B cell (primary cell): ENCODE results near the gene MAGEB4. TPM values are rescaled to one million over a fixed set of nuclear protein-coding genes. Genes with fewer than 3 reads are reported as not detected.

ENCODE experiments used
- ATAC-seq: fragments of 200-7000 bp; cut with Tn5 transposase; one replicate; pipeline ENCODE4 v1.10.0; 2021; ENCODE audit warnings: low read depth, mild to moderate bottlenecking, moderate number of reproducible peaks, moderate library complexity
- CTCF ChIA-PET: fragments of 350-600 bp; sonication (Branson Sonifier 250); formaldehyde crosslinking; loops from one replicate; lab custom pipeline; 2021; ENCODE audit warnings: antibody characterized with exemption, inconsistent platforms; lab: Charles Lee
- POLR2A ChIA-PET: fragments of 350-600 bp; sonication (Branson Sonifier 250); formaldehyde crosslinking; loops from one replicate; lab custom pipeline; 2021; ENCODE audit warnings: antibody characterized with exemption; lab: Charles Lee
- DNase-seq: peaks from one replicate; pipeline ENCODE4 v3.0.0; 2013
- H2AFZ ChIP-seq: 2 replicates; pipeline ENCODE4 v1.6.1; 2012; ENCODE audit warnings: mild to moderate bottlenecking, low read depth, low read length; ENCODE audit not compliant: insufficient read depth, poor library complexity, severe bottlenecking
- H3K27ac ChIP-seq, 2 donors: 1 replicate in 1 of 2; 2 replicates in 1 of 2; pipeline ENCODE4 v1.5.1; 2012 to 2013; ENCODE audit warnings: low read length in 2 of 2, mild to moderate bottlenecking in 2 of 2, moderate library complexity in 1 of 2
- H3K27me3 ChIP-seq, 4 experiments: fragments of 200-600 bp in 1 of 4; sonication (generic) in 1 of 4; replicated peaks in 1 of 4; 1 replicate in 2 of 4; 2 replicates in 2 of 4; pipeline versions ENCODE4 v1.6.1 to v1.7.0; 2013 to 2016; ENCODE audit warnings: low read length in 3 of 4, mild to moderate bottlenecking in 2 of 4, mixed read lengths in 1 of 4, moderate library complexity in 1 of 4; ENCODE audit not compliant: insufficient read depth in 4 of 4, control insufficient read depth in 3 of 4; ENCODE audit errors: control extremely low read depth in 1 of 4
- H3K36me3 ChIP-seq, 2 experiments: replicated peaks in 1 of 2; 1 replicate in 1 of 2; 2 replicates in 1 of 2; pipeline versions ENCODE4 v1.6.1 to v1.7.1; 2013; ENCODE audit warnings: low read length in 1 of 2; ENCODE audit not compliant: insufficient read depth in 2 of 2, control insufficient read depth in 1 of 2; ENCODE audit errors: control extremely low read depth in 1 of 2, extremely low read depth in 1 of 2
- H3K4me1 ChIP-seq, 2 donors: fragments of 200-600 bp in 1 of 2; sonication (generic) in 1 of 2; 1 replicate in 1 of 2; 2 replicates in 1 of 2; pipeline versions ENCODE4 v1.5.1 to v1.6.1; 2013 to 2017; ENCODE audit warnings: low read length in 2 of 2; ENCODE audit not compliant: control insufficient read depth in 2 of 2, insufficient read depth in 2 of 2
- H3K4me2 ChIP-seq: replicated peaks from 2 replicates; pipeline ENCODE3; 2012; ENCODE audit warnings: mild to moderate bottlenecking, low read depth, low read length; ENCODE audit not compliant: poor library complexity, severe bottlenecking
- H3K4me3 ChIP-seq, 5 experiments: fragments of 200-600 bp in 1 of 5; sonication (generic) in 1 of 5; 1 replicate in 3 of 5; 2 replicates in 2 of 5; pipeline versions ENCODE4 v1.5.1 to v1.7.0; 2011 to 2016; ENCODE audit warnings: low read length in 4 of 5, mild to moderate bottlenecking in 4 of 5, low read depth in 2 of 5, control low read depth in 1 of 5, moderate library complexity in 1 of 5; ENCODE audit not compliant: insufficient read depth in 1 of 5; ENCODE audit errors: control extremely low read depth in 1 of 5, extremely low read depth in 1 of 5
- H3K79me2 ChIP-seq: fragments of 200-600 bp; sonication (generic); one replicate; pipeline ENCODE4 v1.6.0; 2016; ENCODE audit warnings: low read length; ENCODE audit not compliant: control insufficient read depth, insufficient read depth
- H3K9ac ChIP-seq: fragments of 200-600 bp; sonication (generic); 2 replicates; pipeline ENCODE4 v1.6.1; 2017; ENCODE audit warnings: mild to moderate bottlenecking, low read length, moderate library complexity
- H3K9me3 ChIP-seq, 3 donors: one replicate each; pipeline versions ENCODE4 v1.6.1 to v1.7.1; 2013; ENCODE audit warnings: low read length in 2 of 3; ENCODE audit not compliant: control insufficient read depth in 2 of 3, insufficient read depth in 1 of 3; ENCODE audit errors: control extremely low read depth in 1 of 3
- H4K20me1 ChIP-seq: 2 replicates; pipeline ENCODE4 v1.6.0; 2012; ENCODE audit warnings: mild to moderate bottlenecking, low read length; ENCODE audit not compliant: insufficient read depth, control insufficient read depth, poor library complexity, severe bottlenecking
- H3K27ac Mint-ChIP-seq: one replicate; pipeline ENCODE4 v1.8.0; 2021; ENCODE audit warnings: mixed read lengths
- H3K27me3 Mint-ChIP-seq: one replicate; pipeline ENCODE4 v1.8.0; 2021; ENCODE audit warnings: mixed read lengths
- H3K4me1 Mint-ChIP-seq: one replicate; pipeline ENCODE4 v1.8.0; 2021; ENCODE audit warnings: mixed read lengths
- H3K4me3 Mint-ChIP-seq: one replicate; pipeline ENCODE4 v1.8.0; 2021; ENCODE audit warnings: mixed read lengths
- H3K9me3 Mint-ChIP-seq: one replicate; pipeline ENCODE4 v1.8.0; 2022; ENCODE audit warnings: mixed read lengths; ENCODE audit not compliant: insufficient read depth
- EZH2 ChIP-seq: IDR thresholded peaks from 2 replicates; pipeline ENCODE4 v1.6.1; 2012; ENCODE audit warnings: borderline replicate concordance, low read depth, mild to moderate bottlenecking, moderate library complexity, low read length; ENCODE audit not compliant: insufficient read depth, poor library complexity, severe bottlenecking
- WGBS: methylation state at CpG from one replicate; pipeline ENCODE4 v1.1.5; 2013; ENCODE audit warnings: missing lambda C conversion rate; ENCODE audit not compliant: insufficient coverage; 5-methylcytosine and 5-hydroxymethylcytosine counted together
- intact Hi-C: fragments of 100-400 bp; cut with micrococcal nuclease; formaldehyde crosslinking; loops from one replicate; pipeline ENCODE4 v1.10.0; 2022
- polyA plus RNA-seq: library from polyadenylated mRNA; depleted of rRNA; stranded (reverse); fragments of >200 nt; gene quantifications from 2 replicates; pipeline ENCODE4 v1.2.3, GENCODE V29; 2012
- total RNA-seq, 2 donors: library from RNA; stranded (reverse); fragments of 120-200 nt in 1 of 2; gene quantifications; 1 replicate in 1 of 2; 2 replicates in 1 of 2; pipeline versions ENCODE4 v1.2.3 to v1.2.4, GENCODE V29; 2013 to 2022
- TF ChIP-seq, protein P1 (sequence below): fragments of 200-600 bp; IDR thresholded peaks from one replicate; pipeline ENCODE4 v1.8.0; 2022; ENCODE audit warnings: antibody characterized with exemption, mild to moderate bottlenecking

Gene MAGEB4
- total and polyA plus RNA-seq, 2 donors (not counting 1 experiment from before 2014, with no cell fraction given), result not detected

DNA sequence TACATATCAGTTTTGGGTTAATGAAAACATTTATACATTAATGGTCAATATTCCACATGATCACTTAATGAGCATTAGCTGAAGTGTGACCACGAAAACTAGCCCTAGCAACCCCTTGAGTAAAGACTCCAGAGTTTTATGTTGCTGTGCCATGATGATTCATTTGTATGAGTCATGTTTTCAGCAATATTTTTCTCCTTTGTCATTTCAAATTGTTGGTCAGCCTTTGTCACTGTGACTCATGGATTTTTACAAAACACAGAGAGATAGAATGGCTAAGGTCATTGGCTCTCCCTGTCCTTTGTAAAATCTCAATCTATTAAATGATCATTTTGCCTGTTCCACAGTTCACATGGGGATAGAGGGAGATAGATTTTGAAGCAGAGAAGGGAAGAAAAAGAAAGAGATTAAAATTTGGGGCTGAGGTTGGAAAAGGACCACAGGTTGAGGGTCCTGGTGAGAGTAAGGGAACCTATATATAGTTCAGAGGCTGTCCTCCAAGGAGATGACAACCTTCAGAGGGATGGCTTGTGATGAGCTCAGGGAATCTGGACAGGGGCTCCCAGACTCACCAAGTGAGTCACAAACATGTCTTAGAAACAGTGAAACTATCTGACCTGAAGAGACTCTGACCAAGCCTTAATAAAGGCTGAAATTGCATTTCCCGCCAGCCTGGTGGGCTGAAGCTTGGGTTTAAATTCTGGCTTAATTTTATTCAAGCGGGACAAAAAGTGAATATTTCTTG, 41.8 kb downstream of the MAGEB4 start:
- intact Hi-C loops, result no loop called here
- no peak overlapping the region for H3K4me3 ChIP-seq
- H3K4me1 ChIP-seq, result no peaks in the 10 kb centered on the region
- no CpG with 5 or more reads among the region's 3 CpGs for WGBS
- CTCF ChIA-PET, result no interaction called here
- Mint-ChIP-seq H3K9me3 (no peaks in the 10 kb centered on the region), H3K4me3 (no peak overlapping the region), H3K4me1 (no peaks in the 10 kb centered on the region), H3K27ac (no peak overlapping the region), H3K27me3 (no peaks in the 10 kb centered on the region)
- no peaks in the 10 kb centered on the region for H3K27me3 ChIP-seq
- ATAC-seq (no peak), DNase-seq (no peak)
- H3K27ac ChIP-seq, result no peak overlapping the region
- H3K9me3 ChIP-seq, result no peaks in the 10 kb centered on the region
- no peak overlapping the region for H3K9ac ChIP-seq
- H2AFZ ChIP-seq, result no peak overlapping the region
- H3K79me2 ChIP-seq, result no peaks in the 10 kb centered on the region
- no peak overlapping the region for H3K4me2 ChIP-seq
- H4K20me1 ChIP-seq, result no peaks in the 10 kb centered on the region
- H3K36me3 ChIP-seq, result no peaks in the 10 kb centered on the region
- TF ChIP-seq EZH2, result no peak
- TF ChIP-seq, protein P1, sequence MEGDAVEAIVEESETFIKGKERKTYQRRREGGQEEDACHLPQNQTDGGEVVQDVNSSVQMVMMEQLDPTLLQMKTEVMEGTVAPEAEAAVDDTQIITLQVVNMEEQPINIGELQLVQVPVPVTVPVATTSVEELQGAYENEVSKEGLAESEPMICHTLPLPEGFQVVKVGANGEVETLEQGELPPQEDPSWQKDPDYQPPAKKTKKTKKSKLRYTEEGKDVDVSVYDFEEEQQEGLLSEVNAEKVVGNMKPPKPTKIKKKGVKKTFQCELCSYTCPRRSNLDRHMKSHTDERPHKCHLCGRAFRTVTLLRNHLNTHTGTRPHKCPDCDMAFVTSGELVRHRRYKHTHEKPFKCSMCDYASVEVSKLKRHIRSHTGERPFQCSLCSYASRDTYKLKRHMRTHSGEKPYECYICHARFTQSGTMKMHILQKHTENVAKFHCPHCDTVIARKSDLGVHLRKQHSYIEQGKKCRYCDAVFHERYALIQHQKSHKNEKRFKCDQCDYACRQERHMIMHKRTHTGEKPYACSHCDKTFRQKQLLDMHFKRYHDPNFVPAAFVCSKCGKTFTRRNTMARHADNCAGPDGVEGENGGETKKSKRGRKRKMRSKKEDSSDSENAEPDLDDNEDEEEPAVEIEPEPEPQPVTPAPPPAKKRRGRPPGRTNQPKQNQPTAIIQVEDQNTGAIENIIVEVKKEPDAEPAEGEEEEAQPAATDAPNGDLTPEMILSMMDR, result no peak
- POLR2A ChIA-PET, result no interaction called here

Other genes starting within 250 kb of the MAGEB4 start
- not detected in 2 replicates for gene MAGEB2, start 26.4 kb upstream of the MAGEB4 start, total RNA-seq
- not detected in 2 replicates for gene MAGEB2, start 26.4 kb upstream of the MAGEB4 start, polyA plus RNA-seq
- gene MAGEB3, start 11.3 kb upstream of the MAGEB4 start, total RNA-seq, result not detected in 2 replicates
- not detected in 2 replicates for gene MAGEB3, start 11.3 kb upstream of the MAGEB4 start, polyA plus RNA-seq
- gene MAGEB1, start 5.1 kb downstream of the MAGEB4 start, total RNA-seq, result not detected in 2 replicates
- gene MAGEB1, start 5.1 kb downstream of the MAGEB4 start, polyA plus RNA-seq, result not detected in 2 replicates
- not detected in 2 replicates for gene NR0B1, start 67.4 kb downstream of the MAGEB4 start, total RNA-seq
- gene NR0B1, start 67.4 kb downstream of the MAGEB4 start, polyA plus RNA-seq, result not detected in 2 replicates